Activated CD8-positive, alpha-beta T cell treated with anti-CD3 and anti-CD28 coated beads for 36 hours (primary cell): Measurements from ENCODE around the gene SAMD3. TPM values are rescaled to one million over a fixed set of nuclear protein-coding genes. Genes with fewer than 3 reads are reported as not detected.

Experiments
- ATAC-seq: fragments of 200-7000 bp; cut with Tn5 transposase; one replicate; pipeline ENCODE4 v1.10.0; 2021; ENCODE audit warnings: mild to moderate bottlenecking, moderate library complexity
- CTCF ChIA-PET: fragments of 350-600 bp; sonication (Branson Sonifier 250); formaldehyde crosslinking; loops from one replicate; lab custom pipeline; 2021; ENCODE audit warnings: antibody characterized with exemption; lab: Charles Lee
- POLR2A ChIA-PET: fragments of 350-600 bp; sonication (Branson Sonifier 250); formaldehyde crosslinking; loops from one replicate; lab custom pipeline; 2021; ENCODE audit warnings: antibody characterized with exemption; lab: Charles Lee
- DNase-seq: peaks from one replicate; pipeline ENCODE4 v3.0.0-alpha.2; 2020
- H3K27ac Mint-ChIP-seq: one replicate; pipeline ENCODE4 v1.8.0; 2021; ENCODE audit warnings: mild to moderate bottlenecking, mixed read lengths
- H3K27me3 Mint-ChIP-seq: one replicate; pipeline ENCODE4 v1.8.0; 2021; ENCODE audit warnings: mixed read lengths
- H3K36me3 Mint-ChIP-seq: one replicate; pipeline ENCODE4 v1.8.0; 2021; ENCODE audit warnings: low read depth, mixed read lengths
- H3K4me1 Mint-ChIP-seq: one replicate; pipeline ENCODE4 v1.8.0; 2021; ENCODE audit warnings: low read depth, mixed read lengths
- H3K4me3 Mint-ChIP-seq: one replicate; pipeline ENCODE4 v1.8.0; 2021; ENCODE audit warnings: mild to moderate bottlenecking, moderate library complexity, mixed read lengths
- H3K9me3 Mint-ChIP-seq: one replicate; pipeline ENCODE4 v1.8.0; 2021; ENCODE audit warnings: mixed read lengths
- intact Hi-C: fragments of 100-400 bp; cut with micrococcal nuclease; formaldehyde crosslinking; loops from one replicate; pipeline ENCODE4 v1.10.0; 2022
- total RNA-seq, 2 experiments: library from RNA; stranded (reverse); gene quantifications; one replicate each; pipeline ENCODE4 v1.2.3, GENCODE V29; 2021
- TF ChIP-seq, protein P1 (sequence below): fragments of 200-600 bp; IDR thresholded peaks from one replicate; pipeline ENCODE4 v1.8.0; 2022; ENCODE audit warnings: antibody characterized with exemption, mild to moderate bottlenecking

SAMD3 gene
- total RNA-seq, 2 experiments from 2014 or later, result 6.4 to 8.7 TPM

DNA sequence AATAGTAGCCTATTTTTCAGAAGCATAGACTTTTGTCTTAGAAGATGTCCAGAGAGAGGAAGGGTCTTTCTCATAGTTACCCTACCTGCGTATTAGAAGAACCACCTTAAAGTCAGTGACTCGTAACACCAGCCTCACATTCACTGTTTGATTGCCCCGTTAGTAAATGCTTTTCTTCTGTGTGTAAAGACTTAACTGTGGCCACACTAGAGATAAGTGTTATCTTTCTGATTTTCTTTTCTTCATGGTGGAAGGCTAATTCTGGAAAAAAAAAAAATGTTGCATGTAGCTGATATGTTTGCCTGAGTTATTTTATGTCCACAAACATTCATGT is 83.9 kb downstream of the SAMD3 start:
- DNase-seq (no peak), ATAC-seq (peak; percentile 32)
- H3K4me3 Mint-ChIP-seq, result peak overlapping the region; percentile 66
- H3K27ac Mint-ChIP-seq, result peak overlapping the region; percentile 84
- ChIA-PET CTCF (no interaction called here), POLR2A (no interaction called here)
- TF ChIP-seq, protein P1, sequence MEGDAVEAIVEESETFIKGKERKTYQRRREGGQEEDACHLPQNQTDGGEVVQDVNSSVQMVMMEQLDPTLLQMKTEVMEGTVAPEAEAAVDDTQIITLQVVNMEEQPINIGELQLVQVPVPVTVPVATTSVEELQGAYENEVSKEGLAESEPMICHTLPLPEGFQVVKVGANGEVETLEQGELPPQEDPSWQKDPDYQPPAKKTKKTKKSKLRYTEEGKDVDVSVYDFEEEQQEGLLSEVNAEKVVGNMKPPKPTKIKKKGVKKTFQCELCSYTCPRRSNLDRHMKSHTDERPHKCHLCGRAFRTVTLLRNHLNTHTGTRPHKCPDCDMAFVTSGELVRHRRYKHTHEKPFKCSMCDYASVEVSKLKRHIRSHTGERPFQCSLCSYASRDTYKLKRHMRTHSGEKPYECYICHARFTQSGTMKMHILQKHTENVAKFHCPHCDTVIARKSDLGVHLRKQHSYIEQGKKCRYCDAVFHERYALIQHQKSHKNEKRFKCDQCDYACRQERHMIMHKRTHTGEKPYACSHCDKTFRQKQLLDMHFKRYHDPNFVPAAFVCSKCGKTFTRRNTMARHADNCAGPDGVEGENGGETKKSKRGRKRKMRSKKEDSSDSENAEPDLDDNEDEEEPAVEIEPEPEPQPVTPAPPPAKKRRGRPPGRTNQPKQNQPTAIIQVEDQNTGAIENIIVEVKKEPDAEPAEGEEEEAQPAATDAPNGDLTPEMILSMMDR, result no peak
- peaks cover 60% of the 10 kb centered on the region for H3K36me3 Mint-ChIP-seq
- H3K9me3 Mint-ChIP-seq, result no peaks in the 10 kb centered on the region
- H3K27me3 Mint-ChIP-seq, result no peaks in the 10 kb centered on the region
- intact Hi-C loops, result loop anchor here (5.0 kb wide), 2 partner anchors 43 to 112 kb away; no protein-coding TSS in a partner anchor
- H3K4me1 Mint-ChIP-seq, result peaks cover 52% of the 10 kb centered on the region

DNA sequence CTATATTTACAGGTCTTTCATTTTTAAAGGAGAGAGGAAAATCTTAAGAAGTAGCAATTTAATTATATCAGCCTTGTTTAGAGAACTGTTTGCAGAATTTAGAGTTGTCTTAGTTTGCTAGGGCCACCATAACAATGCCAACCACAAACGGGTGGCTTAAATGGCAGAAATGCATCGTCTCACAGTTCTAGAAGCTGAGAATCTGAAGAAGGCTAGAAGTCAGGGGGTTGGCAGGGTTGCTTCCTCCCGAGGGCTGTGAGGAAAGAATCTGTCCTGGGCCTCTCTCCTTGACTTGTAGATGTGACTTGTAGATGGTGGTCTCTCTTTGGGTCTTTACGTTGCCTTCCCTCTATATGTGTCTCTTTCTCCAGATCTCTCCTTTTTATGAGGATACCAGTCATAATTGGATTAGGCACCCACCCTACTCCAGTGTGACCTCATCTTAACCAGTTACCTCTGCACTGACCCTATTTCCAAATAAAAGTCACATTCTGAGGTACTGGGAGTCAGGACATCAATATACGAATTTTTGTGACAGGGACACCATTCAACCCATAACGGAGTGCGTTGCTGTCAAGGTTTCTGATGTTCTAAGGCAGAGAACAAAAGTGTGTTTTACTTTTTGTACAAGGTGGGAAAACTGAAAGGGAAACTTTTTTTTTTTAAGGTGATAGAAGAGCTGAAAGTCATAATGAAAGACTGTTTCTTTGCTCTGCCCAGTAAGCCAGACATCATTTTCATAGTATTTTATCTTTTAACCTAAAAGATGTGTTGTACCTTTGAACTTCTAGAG is 84.4 kb downstream of the SAMD3 start:
- ChIA-PET CTCF (no interaction called here), POLR2A (no interaction called here)
- Mint-ChIP-seq H3K36me3 (peaks cover 56% of the 10 kb centered on the region), H3K27ac (peak overlapping the region; percentile 84), H3K4me1 (peaks cover 58% of the 10 kb centered on the region), H3K4me3 (peak overlapping the region; percentile 66), H3K27me3 (no peaks in the 10 kb centered on the region), H3K9me3 (no peaks in the 10 kb centered on the region)
- DNase-seq, result no peak
- peak; percentile 60 for ATAC-seq
- intact Hi-C loops, result loop anchor here (5.0 kb wide), 2 partner anchors 44 to 111 kb away; no protein-coding TSS in a partner anchor
- TF ChIP-seq, protein P1, result no peak

- intact Hi-C loops, result loop anchor here (5.0 kb wide), 2 partner anchors 46 to 109 kb away; no protein-coding TSS in a partner anchor
- POLR2A ChIA-PET, result interaction anchor here (1.1 kb wide), 1 partner anchor 29 kb away, joined by 3 read pairs; no protein-coding TSS in a partner anchor
- peaks cover 45% of the 10 kb centered on the region for H3K36me3 Mint-ChIP-seq
- peaks cover 72% of the 10 kb centered on the region for H3K4me1 Mint-ChIP-seq
- DNase-seq, result peak; percentile 26
- no peak for ATAC-seq
- no peak overlapping the region for H3K27ac Mint-ChIP-seq
- no peak overlapping the region for H3K4me3 Mint-ChIP-seq
- CTCF ChIA-PET, result no interaction called here
- TF ChIP-seq, protein P1, result no peak
- H3K9me3 Mint-ChIP-seq, result no peaks in the 10 kb centered on the region
- H3K27me3 Mint-ChIP-seq, result no peaks in the 10 kb centered on the region
Observed at GRCh38 chr6:130136798-130137197, 86.0 kb downstream of the SAMD3 start.

- no peak overlapping the region for H3K4me3 Mint-ChIP-seq
- peaks cover 39% of the 10 kb centered on the region for H3K36me3 Mint-ChIP-seq
- CTCF ChIA-PET, result interaction anchor here (1.2 to 1.8 kb wide), 4 partner anchors 10 to 148 kb away, joined by 3 to 4 read pairs (median 4); no protein-coding TSS in a partner anchor
Observed at GRCh38 chr6:130134582-130134981, 88.2 kb downstream of the SAMD3 start.

More at GRCh38 chr6:130134582-130134981, 88.2 kb downstream of the SAMD3 start:
- intact Hi-C loops, result loop anchor here (5.0 kb wide), 1 partner anchor 88 kb away; the partner anchor contains the start of gene SAMD3
- Mint-ChIP-seq H3K9me3 (no peaks in the 10 kb centered on the region), H3K4me1 (peaks cover 85% of the 10 kb centered on the region), H3K27me3 (no peaks in the 10 kb centered on the region), H3K27ac (peak overlapping the region; percentile 34)
- ATAC-seq (peak; percentile 29), DNase-seq (no peak)
- TF ChIP-seq, protein P1, result no peak
- POLR2A ChIA-PET, result no interaction called here
